K562 (cell line): ENCODE measurements around the gene WASF3. TPM values are rescaled to one million over a fixed set of nuclear protein-coding genes. Genes with fewer than 3 reads are reported as not detected.

Experiments
- ATAC-seq: fragments of 200-7000 bp; cut with Tn5 transposase; 3 replicates; pipeline ENCODE4 v1.9.1; 2020; ENCODE audit warnings: moderate library complexity
- BruUV-seq: library from RNA; stranded (reverse); fragments of 400-500 nt; replicated peaks from 2 replicates; lab custom pipeline; 2021; lab: Mats Ljungman, UMichigan
- CTCF ChIA-PET: fragments of 300-600 bp; formaldehyde crosslinking; extraction: SDS; loops from one replicate; lab custom pipeline; 2021; ENCODE audit warnings: low intra/inter-chr PET ratio; lab: Yijun Ruan, JAX
- POLR2A ChIA-PET: fragments of 300-600, 350-650 bp; sonication (Branson Sonifier 250); formaldehyde crosslinking; extraction: SDS; loops from one replicate; lab custom pipeline; 2021; ENCODE audit warnings: antibody characterized with exemption, inconsistent platforms; lab: Yijun Ruan, JAX
- DNase-seq, 4 experiments: peaks; one replicate each; pipeline versions ENCODE4 v3.0.0 to v3.0.0-alpha.2; 2011 to 2018; ENCODE audit warnings: low spot score in 3 of 4, mixed read lengths in 3 of 4; ENCODE audit errors: extremely low read depth in 1 of 4
- FAIRE-seq: peaks from 2 replicates; lab custom pipeline; 2011; peaks lifted over from hg19 to GRCh38; lab: Jason Lieb, UNC
- H2AFZ ChIP-seq: 2 replicates; pipeline ENCODE4 v1.6.0; 2011; ENCODE audit warnings: low read depth, low read length, control low read depth, inconsistent platforms
- H3K27ac ChIP-seq: fragments of 200-600 bp; 3 replicates; pipeline ENCODE4 v1.8.0; 2011; ENCODE audit warnings: low read depth, mild to moderate bottlenecking, control low read depth, inconsistent platforms, low read length, moderate library complexity, mixed read lengths; ENCODE audit errors: extremely low read depth
- H3K27me3 ChIP-seq, 2 experiments: fragments of 300-600 bp in 1 of 2; 2 replicates in 1 of 2; 3 replicates in 1 of 2; pipeline versions ENCODE4 v1.6.0 to v1.8.0; 2011; ENCODE audit warnings: inconsistent platforms in 2 of 2, low read length in 2 of 2, mild to moderate bottlenecking in 1 of 2, mixed read lengths in 1 of 2, moderate library complexity in 1 of 2; ENCODE audit not compliant: control insufficient read depth in 2 of 2, insufficient read depth in 2 of 2
- H3K36me3 ChIP-seq: fragments of 300-600 bp; 3 replicates; pipeline ENCODE4 v1.8.0; 2011; ENCODE audit warnings: mild to moderate bottlenecking, low read length, inconsistent platforms; ENCODE audit not compliant: control insufficient read depth, insufficient read depth
- H3K4me1 ChIP-seq, 2 experiments: fragments of 200-600 bp in 1 of 2; replicated peaks in 1 of 2; 2 replicates in 1 of 2; 3 replicates in 1 of 2; pipeline versions ENCODE4 v1.5.1 to v1.8.0; 2011; ENCODE audit warnings: inconsistent platforms in 2 of 2, low read length in 2 of 2, mild to moderate bottlenecking in 1 of 2, mixed read lengths in 1 of 2, moderate library complexity in 1 of 2; ENCODE audit not compliant: control insufficient read depth in 2 of 2, insufficient read depth in 2 of 2
- H3K4me2 ChIP-seq: 2 replicates; pipeline ENCODE4 v1.6.1; 2011; ENCODE audit warnings: low read length, control low read depth, inconsistent platforms, mixed read lengths; ENCODE audit not compliant: insufficient read depth
- H3K4me3 ChIP-seq: fragments of 200-600 bp; sonication (generic), shearing (Covaris generic); 2 replicates; pipeline ENCODE4 v1.5.1; 2016; ENCODE audit warnings: control low read depth, inconsistent platforms
- H3K79me2 ChIP-seq: fragments of 200-600 bp; 3 replicates; pipeline ENCODE4 v1.8.0; 2011; ENCODE audit warnings: low read length, inconsistent platforms; ENCODE audit not compliant: control insufficient read depth, insufficient read depth
- H3K9ac ChIP-seq, 2 experiments: 2 replicates each; pipeline versions ENCODE4 v1.6.0 to v1.6.1; 2011; ENCODE audit warnings: low read depth in 2 of 2, low read length in 2 of 2, control low read depth in 1 of 2, inconsistent platforms in 1 of 2, mild to moderate bottlenecking in 1 of 2, mixed read lengths in 1 of 2; ENCODE audit not compliant: insufficient read depth in 1 of 2
- H3K9me1 ChIP-seq: one replicate; pipeline ENCODE4 v1.6.0; 2011; ENCODE audit warnings: inconsistent platforms, mild to moderate bottlenecking, low read length, moderate library complexity; ENCODE audit not compliant: control insufficient read depth, insufficient read depth
- H3K9me3 ChIP-seq: replicated peaks from 2 replicates; pipeline ENCODE4 v1.5.1; 2011; ENCODE audit warnings: low read depth, low read length, inconsistent platforms; ENCODE audit not compliant: control insufficient read depth, insufficient read depth
- H4K20me1 ChIP-seq: replicated peaks from 2 replicates; pipeline ENCODE4 v1.6.1; 2011; ENCODE audit warnings: low read length, inconsistent platforms, mixed read lengths; ENCODE audit not compliant: control insufficient read depth, insufficient read depth
- ELF2 ChIP-seq: fragments of 250-450 bp; sonication (Bioruptor Pico); IDR thresholded peaks from 2 replicates; pipeline ENCODE4 v1.5.0; 2021; ENCODE audit warnings: mild to moderate bottlenecking
- GMEB1 ChIP-seq: fragments of 250-450 bp; sonication (Bioruptor Pico); IDR thresholded peaks from 2 replicates; pipeline ENCODE4 v1.4.0; 2020; ENCODE audit warnings: mild to moderate bottlenecking
- HDAC2 ChIP-seq: fragments of 450-650 bp; IDR thresholded peaks from 2 replicates; pipeline ENCODE4 v1.6.1; 2016; ENCODE audit warnings: mild to moderate bottlenecking
- HIVEP1 ChIP-seq: fragments of 250-450 bp; sonication (Bioruptor Pico); IDR thresholded peaks from 2 replicates; pipeline ENCODE4 v1.4.0; 2020; ENCODE audit warnings: mild to moderate bottlenecking
- HOMEZ ChIP-seq: fragments of 250-450 bp; sonication (Bioruptor Pico); IDR thresholded peaks from 2 replicates; pipeline ENCODE4 v1.4.0; 2020; ENCODE audit warnings: mild to moderate bottlenecking, moderate library complexity
- MLLT1 ChIP-seq, 2 experiments: fragments of 450-650 bp; IDR thresholded peaks; 2 replicates each; pipeline ENCODE4 v1.6.1; 2016
- NFATC3 ChIP-seq: fragments of 450-650 bp; IDR thresholded peaks from 2 replicates; pipeline ENCODE4 v1.6.1; 2017; ENCODE audit warnings: mild to moderate bottlenecking
- NFRKB ChIP-seq: fragments of 450-650 bp; IDR thresholded peaks from 2 replicates; pipeline ENCODE4 v1.6.1; 2016; ENCODE audit warnings: low read depth
- PHF21A ChIP-seq: fragments of 450-650 bp; IDR thresholded peaks from 2 replicates; pipeline ENCODE4 v1.6.1; 2017; ENCODE audit warnings: low read depth, borderline replicate concordance
- RBM14 ChIP-seq: fragments of 200-400 bp; formaldehyde crosslinking; IDR thresholded peaks from 2 replicates; pipeline ENCODE4 v1.6.1; 2018; ENCODE audit warnings: low read depth, mild to moderate bottlenecking, low read length, moderate library complexity, borderline replicate concordance; ENCODE audit not compliant: insufficient read depth
- TFAP4 ChIP-seq: sonication (generic); formaldehyde crosslinking; IDR thresholded peaks from 2 replicates; pipeline ENCODE4 v1.8.0; 2022; ENCODE audit warnings: missing genetic modification reagents, mild to moderate bottlenecking, moderate library complexity, borderline replicate concordance
- TOE1 ChIP-seq, 2 experiments: fragments of 450-650 bp in 1 of 2; sonication (generic) in 1 of 2; formaldehyde crosslinking in 1 of 2; IDR thresholded peaks; 2 replicates each; pipeline versions ENCODE4 v1.7.1 to v1.8.0; 2016 to 2022; ENCODE audit warnings: borderline replicate concordance in 2 of 2, mild to moderate bottlenecking in 2 of 2, antibody characterized with exemption in 1 of 2, inconsistent platforms in 1 of 2, low read depth in 1 of 2, missing genetic modification reagents in 1 of 2, moderate library complexity in 1 of 2
- U2AF1 ChIP-seq: fragments of 200-400 bp; formaldehyde crosslinking; optimal IDR thresholded peaks from 2 replicates; pipeline ENCODE3; 2017; ENCODE audit warnings: mild to moderate bottlenecking, low read depth, low read length, moderate library complexity
- ZC3H11A ChIP-seq: IDR thresholded peaks from 2 replicates; pipeline ENCODE4 v1.6.1; 2012; ENCODE audit warnings: low read depth, low read length, improper control_type of control experiment
- ZNF280A ChIP-seq: fragments of 450-650 bp; IDR thresholded peaks from 2 replicates; pipeline ENCODE4 v1.6.1; 2018; ENCODE audit warnings: mild to moderate bottlenecking, low read depth; ENCODE audit not compliant: partially characterized antibody
- ZNF41 ChIP-seq: fragments of 250-450 bp; sonication (Bioruptor Pico); conservative IDR thresholded peaks from 2 replicates; pipeline ENCODE4 v1.4.0; 2020; ENCODE audit warnings: mild to moderate bottlenecking
- WGBS: fragments of 100-300 bp; shearing (Covaris generic); methylation state at CpG from one replicate; pipeline ENCODE4 v1.1.6; 2016; ENCODE audit warnings: low coverage, mixed read lengths; ENCODE audit not compliant: insufficient coverage; ENCODE audit errors: missing lambda C conversion rate; 5-methylcytosine and 5-hydroxymethylcytosine counted together
- in situ Hi-C: fragments of 300-500 bp; cut with MboI; formaldehyde crosslinking; loops from 4 replicates; pipeline ENCODE4 v1.15.0; 2018; ENCODE audit warnings: inconsistent platforms, mixed read lengths
- intact Hi-C: fragments of 100-400 bp; cut with micrococcal nuclease; formaldehyde crosslinking; loops from 2 replicates; pipeline ENCODE4 v1.14.2; 2022
- polyA plus RNA-seq, 8 experiments: library from polyadenylated mRNA; depleted of rRNA in 4 of 8; stranded (reverse) in 5 of 8; unstranded in 3 of 8; fragments of >200 nt; fragmentation: Nextera tagmentation in 2 of 8; fragmentation: Illumina TruSeq in 1 of 8; extraction: Ambion mirVana in 2 of 8; extraction: Trizol in 1 of 8; gene quantifications; 2 replicates each; pipeline versions ENCODE4 v1.2.1 to v1.2.3, GENCODE V29; 2011 to 2014; ENCODE audit warnings: inconsistent platforms in 1 of 8, missing spikeins in 1 of 8
- total RNA-seq, 7 experiments: library from RNA; depleted of rRNA in 6 of 7; stranded (reverse); fragments of >200 nt in 6 of 7; fragmentation: Illumina TruSeq in 2 of 7; extraction: Trizol in 2 of 7; gene quantifications; 2 replicates each; pipeline versions ENCODE4 v1.2.1 to v1.2.3, GENCODE V29; 2011 to 2021; ENCODE audit warnings: low replicate concordance in 1 of 7

Gene WASF3
- total and polyA plus RNA-seq, 9 of the 15 experiments (the other 6 are each of a cell fraction or from before 2014, with no cell fraction given): 0.04 to 0.43 (median 0.11) TPM

GRCh38 chr13:26596458-26596857, 39.0 kb downstream of the WASF3 start:
- Histone ChIP-seq H3K27ac (no peak overlapping the region), H4K20me1 (no peaks in the 10 kb centered on the region), H3K9me3 (no peaks in the 10 kb centered on the region), H2AFZ (no peak overlapping the region), H3K36me3 (no peaks in the 10 kb centered on the region), H3K27me3 (no peaks in the 10 kb centered on the region), H3K4me1 (no peaks in the 10 kb centered on the region), H3K9ac (no peak overlapping the region), H3K79me2 (no peaks in the 10 kb centered on the region), H3K4me2 (no peak overlapping the region), H3K4me3 (no peak overlapping the region), H3K9me1 (no peaks in the 10 kb centered on the region)
- no peak for DNase-seq
- BruUV-seq: no TSS peak
- intact Hi-C loops (no loop called here), in situ Hi-C loops (no loop called here)
- WGBS: 0% methylated on average over 2 of the region's 2 CpGs
- ATAC-seq: no peak
- FAIRE-seq: no peak
- POLR2A ChIA-PET: no interaction called here
- CTCF ChIA-PET: no interaction called here
- TF ChIP-seq PHF21A (no peak), ZC3H11A (no peak), TOE1 (IDR thresholded peaks at IDR 0.05; ENCODE audit: borderline replicate concordance) (no peak), TOE1 (CRISPR knock-in tag; IDR thresholded peaks at IDR 0.05; ENCODE audit: borderline replicate concordance, low read depth) (no peak), NFATC3 (no peak), GMEB1 (CRISPR knock-in tag) (no peak), HDAC2 (no peak), ELF2 (CRISPR knock-in tag) (no peak), U2AF1 (no peak), MLLT1 (IDR thresholded peaks at IDR 0.05) (no peak), TFAP4 (CRISPR knock-in tag) (no peak), ZNF280A (no peak), ZNF41 (no peak), NFRKB (no peak), HIVEP1 (no peak), HOMEZ (CRISPR knock-in tag) (no peak), RBM14 (no peak)
